Pancreas (tissue), 10 donors: ENCODE results near the gene KRTAP4-16. TPM values are rescaled to one million over a fixed set of nuclear protein-coding genes. Genes with fewer than 3 reads are reported as not detected.

ENCODE experiments used
- ATAC-seq, 4 donors: fragments of 200-7000 bp; cut with Tn5 transposase; one replicate each; pipeline versions ENCODE4 v1.8.0 to v1.9.1; 2020; ENCODE audit warnings: mild to moderate bottlenecking in 4 of 4, moderate library complexity in 4 of 4
- DNase-seq, 6 donors: peaks; one replicate each; pipeline ENCODE4 v3.0.0-alpha.2; 2020
- FAIRE-seq: peaks from 2 replicates; lab custom pipeline; 2012; peaks lifted over from hg19 to GRCh38; lab: Jason Lieb, UNC
- H3K27ac ChIP-seq, 4 donors: fragments of 200-600 bp; sonication (generic); 1 replicate in 3 of 4; 2 replicates in 1 of 4; pipeline versions ENCODE4 v1.5.0 to v1.8.0; 2020
- H3K27me3 ChIP-seq, 4 donors: fragments of 200-600 bp; one replicate each; pipeline ENCODE4 v1.8.0; 2021
- H3K36me3 ChIP-seq, 3 donors: fragments of 200-600 bp; sonication (generic) in 1 of 3; one replicate each; pipeline versions ENCODE4 v1.5.0 to v1.8.0; 2020 to 2021
- H3K4me1 ChIP-seq, 3 donors: fragments of 200-600 bp; one replicate each; pipeline ENCODE4 v1.8.0; 2021
- H3K4me3 ChIP-seq, 4 donors: fragments of 200-600 bp; sonication (generic) in 2 of 4; one replicate each; pipeline versions ENCODE4 v1.5.0 to v1.8.0; 2020 to 2021
- H3K9me3 ChIP-seq, 4 donors: fragments of 200-600 bp; one replicate each; pipeline ENCODE4 v1.8.0; 2021
- CTCF ChIP-seq, 4 donors: fragments of 200-600 bp; sonication (generic) in 3 of 4; IDR thresholded peaks; one replicate each; pipeline versions ENCODE4 v1.5.0 to v1.8.0; 2021; ENCODE audit warnings: antibody characterized with exemption in 4 of 4
- WGBS, 2 donors: extraction: QIAGEN DNeasy Blood & Tissue Kit; methylation state at CpG; one replicate each; pipeline ENCODE4 v1.1.7; 2013; 5-methylcytosine and 5-hydroxymethylcytosine counted together
- intact Hi-C, 3 donors: fragments of 100-400 bp; cut with DNase I; formaldehyde crosslinking; loops; one replicate each; pipeline versions ENCODE4 v1.11.1 to v1.14.2; 2022
- polyA plus RNA-seq, 2 donors: library from polyadenylated mRNA; stranded (reverse); fragments of 200-250 nt; gene quantifications; one replicate each; pipeline ENCODE4 v1.2.3, GENCODE V29; 2013
- total RNA-seq, 6 donors: library from RNA; stranded (reverse); fragmentation: NEBNext Ultra II Directional in 4 of 6; extraction: Animal tissue kit (Norgen Biotek cat#: 25700) in 4 of 6; gene quantifications; one replicate each; pipeline versions ENCODE4 v1.2.1 to v1.2.4, GENCODE V29; 2021 to 2023
- donor health status: healthy with polysubstance abuse.
- donor health status: DM: no; HTN: no; CAD: no; lungs with moderate emphysema.
- donor health status: DM: no; HTN: no; CAD: no.
- donor health status: control.
- donor health status: control.
- donor health status: Bipolar disorder and iron deficiency.
- donor health status: DM: yes; HTN: yes; CAD: no.
- donor health status: DM: no; HTN: no; CAD: no.
- donor health status: DM: no; HTN: no; CAD: no.
- donor health status: DM: yes; HTN: yes; CAD: no.

The KRTAP4-16 gene
- total and polyA plus RNA-seq, 8 donors = not detected

GRCh38 chr17:41054025-41054424 is 48.0 kb downstream of the KRTAP4-16 start:
- no peak for DNase-seq
- Histone ChIP-seq H3K27me3 (peaks cover 0 to 6% (median 3%) of the 10 kb centered on the region in 4 donors), H3K9me3 (no peaks in the 10 kb centered on the region), H3K36me3 (no peaks in the 10 kb centered on the region), H3K4me1 (no peaks in the 10 kb centered on the region), H3K4me3 (no peak overlapping the region), H3K27ac (no peak overlapping the region)
- WGBS, 2 donors = 68% methylated on average over 4 of the region's 4 CpGs
- no peak for FAIRE-seq
- no peak for TF ChIP-seq CTCF (IDR thresholded peaks at IDR 0.05)
- intact Hi-C loops = no loop called here
- no peak for ATAC-seq

GRCh38 chr17:41052566-41052965 is 49.4 kb downstream of the KRTAP4-16 start:
- Histone ChIP-seq H3K9me3 (no peaks in the 10 kb centered on the region), H3K4me3 (no peak overlapping the region), H3K27me3 (peaks cover 0 to 7% (median 0%) of the 10 kb centered on the region in 4 donors), H3K4me1 (no peaks in the 10 kb centered on the region), H3K36me3 (no peaks in the 10 kb centered on the region), H3K27ac (no peak overlapping the region)
- ATAC-seq = no peak
- no peak for DNase-seq
- no peak for TF ChIP-seq CTCF (IDR thresholded peaks at IDR 0.05)
- FAIRE-seq = no peak
- intact Hi-C loops = no loop called here

Other genes with a start within 250 kb of the KRTAP4-16 start
Only the 30 nearest of the 39 such genes appear.
- not detected for gene KRT39, start 135.3 kb downstream of the KRTAP4-16 start, total RNA-seq
- not detected for gene KRT39, start 135.3 kb downstream of the KRTAP4-16 start, polyA plus RNA-seq
- gene KRT40, start 117.9 kb downstream of the KRTAP4-16 start, total RNA-seq = under 1 TPM in 3 of 6 donors, not detected in 3; 0.09 to 0.24 (median 0.20) TPM
- 1 to 10 TPM in 1 of 2 donors, under 1 TPM in 1; 0.61 to 1.0 TPM for gene KRT40, start 117.9 kb downstream of the KRTAP4-16 start, polyA plus RNA-seq
- gene KRTAP3-3, start 108.0 kb downstream of the KRTAP4-16 start, total RNA-seq = not detected
- under 1 TPM in 1 of 2 donors, not detected in 1; 0.30 TPM for gene KRTAP3-3, start 108.0 kb downstream of the KRTAP4-16 start, polyA plus RNA-seq
- gene KRTAP3-2, start 102.3 kb downstream of the KRTAP4-16 start, total RNA-seq = not detected
- not detected for gene KRTAP3-2, start 102.3 kb downstream of the KRTAP4-16 start, polyA plus RNA-seq
- not detected for gene KRTAP3-1, start 93.1 kb downstream of the KRTAP4-16 start, total RNA-seq
- gene KRTAP3-1, start 93.1 kb downstream of the KRTAP4-16 start, polyA plus RNA-seq = under 1 TPM in 1 of 2 donors, not detected in 1; 0.19 TPM
- gene KRTAP1-5, start 75.0 kb downstream of the KRTAP4-16 start, total RNA-seq = not detected
- not detected for gene KRTAP1-5, start 75.0 kb downstream of the KRTAP4-16 start, polyA plus RNA-seq
- not detected for gene KRTAP1-4, start 72.0 kb downstream of the KRTAP4-16 start, total RNA-seq
- not detected for gene KRTAP1-4, start 72.0 kb downstream of the KRTAP4-16 start, polyA plus RNA-seq
- not detected for gene KRTAP1-3, start 67.3 kb downstream of the KRTAP4-16 start, total RNA-seq
- not detected for gene KRTAP1-3, start 67.3 kb downstream of the KRTAP4-16 start, polyA plus RNA-seq
- gene KRTAP1-1, start 60.8 kb downstream of the KRTAP4-16 start, total RNA-seq = under 1 TPM in 3 of 6 donors, not detected in 3; 0.16 to 0.46 (median 0.31) TPM
- gene KRTAP1-1, start 60.8 kb downstream of the KRTAP4-16 start, polyA plus RNA-seq = under 1 TPM in 1 of 2 donors, not detected in 1; 0.68 TPM
- gene KRTAP2-1, start 54.9 kb downstream of the KRTAP4-16 start, total RNA-seq = not detected
- not detected for gene KRTAP2-1, start 54.9 kb downstream of the KRTAP4-16 start, polyA plus RNA-seq
- not detected for gene KRTAP2-2, start 47.0 kb downstream of the KRTAP4-16 start, total RNA-seq
- not detected for gene KRTAP2-2, start 47.0 kb downstream of the KRTAP4-16 start, polyA plus RNA-seq
- not detected for gene KRTAP2-3, start 42.1 kb downstream of the KRTAP4-16 start, total RNA-seq
- not detected for gene KRTAP2-3, start 42.1 kb downstream of the KRTAP4-16 start, polyA plus RNA-seq
- gene KRTAP2-4, start 36.3 kb downstream of the KRTAP4-16 start, total RNA-seq = not detected
- gene KRTAP2-4, start 36.3 kb downstream of the KRTAP4-16 start, polyA plus RNA-seq = not detected
- gene KRTAP4-7, start 18.1 kb downstream of the KRTAP4-16 start, total RNA-seq = not detected
- gene KRTAP4-7, start 18.1 kb downstream of the KRTAP4-16 start, polyA plus RNA-seq = not detected
- gene KRTAP4-8, start 4.1 kb downstream of the KRTAP4-16 start, total RNA-seq = not detected
- gene KRTAP4-8, start 4.1 kb downstream of the KRTAP4-16 start, polyA plus RNA-seq = not detected
- gene KRTAP4-9, start 3.2 kb upstream of the KRTAP4-16 start, total RNA-seq = not detected
- not detected for gene KRTAP4-9, start 3.2 kb upstream of the KRTAP4-16 start, polyA plus RNA-seq
- not detected for gene KRTAP4-11, start 16.2 kb upstream of the KRTAP4-16 start, total RNA-seq
- gene KRTAP4-11, start 16.2 kb upstream of the KRTAP4-16 start, polyA plus RNA-seq = not detected
- not detected for gene KRTAP4-12, start 22.0 kb upstream of the KRTAP4-16 start, total RNA-seq
- not detected for gene KRTAP4-12, start 22.0 kb upstream of the KRTAP4-16 start, polyA plus RNA-seq
- not detected for gene KRTAP4-6, start 38.3 kb upstream of the KRTAP4-16 start, total RNA-seq
- not detected for gene KRTAP4-6, start 38.3 kb upstream of the KRTAP4-16 start, polyA plus RNA-seq
- not detected for gene KRTAP4-5, start 47.6 kb upstream of the KRTAP4-16 start, total RNA-seq
- not detected for gene KRTAP4-5, start 47.6 kb upstream of the KRTAP4-16 start, polyA plus RNA-seq
- gene KRTAP4-4, start 58.5 kb upstream of the KRTAP4-16 start, total RNA-seq = not detected
- not detected for gene KRTAP4-4, start 58.5 kb upstream of the KRTAP4-16 start, polyA plus RNA-seq
- not detected for gene KRTAP4-3, start 66.0 kb upstream of the KRTAP4-16 start, total RNA-seq
- gene KRTAP4-3, start 66.0 kb upstream of the KRTAP4-16 start, polyA plus RNA-seq = not detected
- not detected for gene KRTAP4-2, start 76.0 kb upstream of the KRTAP4-16 start, total RNA-seq
- gene KRTAP4-2, start 76.0 kb upstream of the KRTAP4-16 start, polyA plus RNA-seq = not detected
- gene KRTAP4-1, start 82.7 kb upstream of the KRTAP4-16 start, total RNA-seq = not detected
- gene KRTAP4-1, start 82.7 kb upstream of the KRTAP4-16 start, polyA plus RNA-seq = not detected
- gene KRTAP9-1, start 87.7 kb upstream of the KRTAP4-16 start, total RNA-seq = not detected
- not detected for gene KRTAP9-1, start 87.7 kb upstream of the KRTAP4-16 start, polyA plus RNA-seq
- gene KRTAP9-2, start 124.4 kb upstream of the KRTAP4-16 start, total RNA-seq = not detected
- gene KRTAP9-2, start 124.4 kb upstream of the KRTAP4-16 start, polyA plus RNA-seq = not detected
- gene KRTAP9-3, start 130.2 kb upstream of the KRTAP4-16 start, total RNA-seq = not detected
- not detected for gene KRTAP9-3, start 130.2 kb upstream of the KRTAP4-16 start, polyA plus RNA-seq
- gene KRTAP9-8, start 135.8 kb upstream of the KRTAP4-16 start, total RNA-seq = not detected
- gene KRTAP9-8, start 135.8 kb upstream of the KRTAP4-16 start, polyA plus RNA-seq = not detected
- gene KRTAP9-4, start 147.5 kb upstream of the KRTAP4-16 start, total RNA-seq = not detected
- not detected for gene KRTAP9-4, start 147.5 kb upstream of the KRTAP4-16 start, polyA plus RNA-seq
- gene KRTAP9-9, start 153.2 kb upstream of the KRTAP4-16 start, total RNA-seq = not detected
- not detected for gene KRTAP9-9, start 153.2 kb upstream of the KRTAP4-16 start, polyA plus RNA-seq